Measurements from ENCODE around the gene TENM3.

Gene TENM3

DNA sequence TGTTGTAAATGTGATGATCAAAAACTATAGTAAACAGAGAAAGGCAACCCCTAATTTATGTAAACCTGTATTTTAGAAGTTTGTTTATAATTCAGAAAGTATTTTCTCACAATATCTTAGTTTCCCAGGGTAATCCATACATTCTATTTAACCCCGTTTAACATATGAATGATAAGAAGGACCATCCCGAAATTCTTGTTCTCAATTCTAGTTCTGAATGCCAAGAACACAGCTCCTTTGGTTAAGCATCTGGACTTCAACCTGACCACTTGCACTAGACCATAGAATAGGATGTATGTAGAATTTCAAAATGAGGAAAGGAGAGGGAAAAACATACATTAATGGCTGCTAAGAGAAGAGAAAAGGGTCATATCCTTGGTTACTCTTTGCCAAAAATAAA lies 227.0 kb downstream of the TENM3 start:
- 90 to 100% methylated on average over 2 of the region's 2 CpGs for WGBS, 2 experiments (ENCODE audit: insufficient coverage in 2 of 2)
- Histone ChIP-seq H3K9me3 (ENCODE audit: control insufficient read depth, low read length) (no peaks in the 10 kb centered on the region), H3K36me3 (ENCODE audit: control insufficient read depth, insufficient read depth, low read length) (peaks cover 3% of the 10 kb centered on the region), H3K4me3 (ENCODE audit: extremely low read depth, insufficient read depth, low read length, poor library complexity, severe bottlenecking) (no peak overlapping the region), H3K27ac (ENCODE audit: low read depth, low read length, severe bottlenecking) (no peak overlapping the region), H3K4me1 (ENCODE audit: control insufficient read depth, insufficient read depth, low read length, poor library complexity, severe bottlenecking) (no peaks in the 10 kb centered on the region)

DNA sequence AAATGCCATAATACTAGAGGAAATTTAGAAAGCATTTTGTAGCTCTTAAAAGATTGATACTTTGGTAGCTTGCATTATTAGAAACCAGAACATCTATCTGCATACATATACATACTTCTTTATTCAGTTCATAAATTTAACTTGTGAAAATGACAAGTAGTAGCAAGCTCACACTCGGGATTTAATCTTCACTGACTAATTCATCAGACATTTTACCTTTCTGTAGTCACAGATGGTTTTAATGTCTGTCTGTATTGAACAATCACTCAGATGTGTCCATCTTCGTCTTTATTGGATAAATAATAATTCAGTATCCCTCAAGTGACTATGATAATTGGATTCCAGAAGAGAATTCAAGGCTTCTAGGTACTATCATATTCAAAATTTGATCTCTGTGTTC lies 232.3 kb downstream of the TENM3 start:
- no peaks in the 10 kb centered on the region for H3K9me3 ChIP-seq (ENCODE audit: control insufficient read depth, low read length)
- no peak overlapping the region for H3K4me3 ChIP-seq (ENCODE audit: extremely low read depth, insufficient read depth, low read length, poor library complexity, severe bottlenecking)
- no peak overlapping the region for H3K27ac ChIP-seq (ENCODE audit: low read depth, low read length, severe bottlenecking)
- WGBS, 2 experiments (ENCODE audit: insufficient coverage in 2 of 2), result no CpG with 5 or more reads among the region's 2 CpGs
- no peaks in the 10 kb centered on the region for H3K4me1 ChIP-seq (ENCODE audit: control insufficient read depth, insufficient read depth, low read length, poor library complexity, severe bottlenecking)
- H3K36me3 ChIP-seq (ENCODE audit: control insufficient read depth, insufficient read depth, low read length), result peaks cover 6% of the 10 kb centered on the region

DNA sequence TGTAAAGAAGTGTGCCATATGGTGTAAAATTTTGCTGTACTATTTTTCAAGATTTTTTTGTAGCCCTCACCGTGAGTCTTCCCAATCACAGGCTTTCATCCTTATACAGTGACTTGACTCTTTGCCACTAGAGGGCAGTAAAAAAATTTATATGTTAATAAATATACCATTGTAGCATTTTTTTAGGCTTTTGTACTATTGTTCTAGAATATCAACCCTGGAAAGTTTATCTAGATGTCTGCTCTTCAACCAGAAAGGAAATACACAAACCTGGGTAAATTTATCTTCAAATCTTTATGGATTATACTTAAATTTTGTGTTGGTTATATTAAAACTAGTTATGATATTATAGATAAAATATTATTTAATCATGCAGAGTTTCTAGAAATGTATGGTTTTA lies 235.3 kb downstream of the TENM3 start:
- Histone ChIP-seq H3K4me1 (ENCODE audit: control insufficient read depth, insufficient read depth, low read length, poor library complexity, severe bottlenecking) (no peaks in the 10 kb centered on the region), H3K9me3 (ENCODE audit: control insufficient read depth, low read length) (no peaks in the 10 kb centered on the region), H3K36me3 (ENCODE audit: control insufficient read depth, insufficient read depth, low read length) (peaks cover 7% of the 10 kb centered on the region), H3K27ac (ENCODE audit: low read depth, low read length, severe bottlenecking) (no peak overlapping the region), H3K4me3 (ENCODE audit: extremely low read depth, insufficient read depth, low read length, poor library complexity, severe bottlenecking) (no peak overlapping the region)
- WGBS, 2 experiments (ENCODE audit: insufficient coverage in 2 of 2), result no CpG with 5 or more reads among the region's 1 CpG

GRCh38 chr4:182483685-182484084 lies 240.5 kb downstream of the TENM3 start:
- no peak overlapping the region for H3K27ac ChIP-seq (ENCODE audit: low read depth, low read length, severe bottlenecking)
- H3K36me3 ChIP-seq (ENCODE audit: control insufficient read depth, insufficient read depth, low read length), result peaks cover 20% of the 10 kb centered on the region
- H3K9me3 ChIP-seq (ENCODE audit: control insufficient read depth, low read length), result peaks cover 13% of the 10 kb centered on the region
- no peak overlapping the region for H3K4me3 ChIP-seq (ENCODE audit: extremely low read depth, insufficient read depth, low read length, poor library complexity, severe bottlenecking)
- H3K4me1 ChIP-seq (ENCODE audit: control insufficient read depth, insufficient read depth, low read length, poor library complexity, severe bottlenecking), result no peaks in the 10 kb centered on the region
- 70 to 93% methylated on average over 2 to 3 of the region's 6 CpGs for WGBS, 2 experiments (ENCODE audit: insufficient coverage in 2 of 2)

DNA sequence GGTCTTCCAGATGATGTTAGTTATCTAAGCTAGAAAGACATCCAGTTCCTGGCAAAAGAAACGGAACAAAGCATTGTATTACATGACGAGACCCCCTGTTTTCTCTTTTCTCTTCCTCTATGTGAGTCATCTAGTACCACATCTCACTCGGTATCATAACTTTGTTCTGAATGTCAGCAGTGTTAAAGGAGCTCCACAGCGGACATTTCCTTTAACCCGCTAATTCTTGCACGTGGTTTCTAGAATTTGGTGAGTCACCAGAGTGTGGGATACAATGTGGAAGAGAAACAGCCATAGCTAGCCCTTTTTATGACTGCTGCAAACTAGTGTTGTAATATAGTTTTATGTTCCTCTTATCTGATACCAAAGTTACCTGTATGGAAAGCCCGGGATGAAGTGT lies 243.7 kb downstream of the TENM3 start:
- peaks cover 20% of the 10 kb centered on the region for H3K36me3 ChIP-seq (ENCODE audit: control insufficient read depth, insufficient read depth, low read length)
- H3K27ac ChIP-seq (ENCODE audit: low read depth, low read length, severe bottlenecking), result no peak overlapping the region
- WGBS, 2 experiments (ENCODE audit: insufficient coverage in 2 of 2), result 88 to 98% methylated on average over 3 to 6 of the region's 7 CpGs
- H3K9me3 ChIP-seq (ENCODE audit: control insufficient read depth, low read length), result peaks cover 13% of the 10 kb centered on the region
- peaks cover 4% of the 10 kb centered on the region for H3K4me1 ChIP-seq (ENCODE audit: control insufficient read depth, insufficient read depth, low read length, poor library complexity, severe bottlenecking)
- no peak overlapping the region for H3K4me3 ChIP-seq (ENCODE audit: extremely low read depth, insufficient read depth, low read length, poor library complexity, severe bottlenecking)

DNA sequence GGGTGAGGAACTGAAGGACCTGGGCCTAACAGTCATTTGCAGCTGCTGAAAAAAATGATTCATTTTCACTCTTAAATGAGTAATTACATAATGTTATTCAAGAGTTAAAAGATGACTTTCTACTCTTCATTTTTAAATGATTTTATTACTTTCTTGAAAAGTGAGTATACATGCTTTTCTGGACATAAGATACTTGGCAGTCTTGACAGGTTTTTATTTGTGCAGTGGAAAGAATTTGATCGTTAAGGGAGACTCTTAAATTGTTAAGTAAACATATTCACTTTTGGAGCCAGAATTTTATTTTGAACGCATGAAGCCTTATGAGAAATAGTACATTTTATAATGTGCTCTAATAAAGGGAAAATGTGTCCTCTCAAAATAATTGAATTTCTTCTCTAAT lies 245.7 kb downstream of the TENM3 start:
- peaks cover 13% of the 10 kb centered on the region for H3K9me3 ChIP-seq (ENCODE audit: control insufficient read depth, low read length)
- no peak overlapping the region for H3K27ac ChIP-seq (ENCODE audit: low read depth, low read length, severe bottlenecking)
- no CpG with 5 or more reads among the region's 2 CpGs for WGBS, 2 experiments (ENCODE audit: insufficient coverage in 2 of 2)
- H3K4me1 ChIP-seq (ENCODE audit: control insufficient read depth, insufficient read depth, low read length, poor library complexity, severe bottlenecking), result peaks cover 7% of the 10 kb centered on the region
- peaks cover 11% of the 10 kb centered on the region for H3K36me3 ChIP-seq (ENCODE audit: control insufficient read depth, insufficient read depth, low read length)
- no peak overlapping the region for H3K4me3 ChIP-seq (ENCODE audit: extremely low read depth, insufficient read depth, low read length, poor library complexity, severe bottlenecking)

- H3K4me3 ChIP-seq (ENCODE audit: extremely low read depth, insufficient read depth, low read length, poor library complexity, severe bottlenecking), result no peak overlapping the region
- H3K36me3 ChIP-seq (ENCODE audit: control insufficient read depth, insufficient read depth, low read length), result peaks cover 10% of the 10 kb centered on the region
- H3K9me3 ChIP-seq (ENCODE audit: control insufficient read depth, low read length), result peaks cover 13% of the 10 kb centered on the region
- peaks cover 7% of the 10 kb centered on the region for H3K4me1 ChIP-seq (ENCODE audit: control insufficient read depth, insufficient read depth, low read length, poor library complexity, severe bottlenecking)
- H3K27ac ChIP-seq (ENCODE audit: low read depth, low read length, severe bottlenecking), result no peak overlapping the region
- 93 to 100% methylated on average over 2 of the region's 2 CpGs for WGBS, 2 experiments (ENCODE audit: insufficient coverage in 2 of 2)
These were observed 246.4 kb downstream of the TENM3 start for GRCh38 chr4:182489607-182490006.

DNA sequence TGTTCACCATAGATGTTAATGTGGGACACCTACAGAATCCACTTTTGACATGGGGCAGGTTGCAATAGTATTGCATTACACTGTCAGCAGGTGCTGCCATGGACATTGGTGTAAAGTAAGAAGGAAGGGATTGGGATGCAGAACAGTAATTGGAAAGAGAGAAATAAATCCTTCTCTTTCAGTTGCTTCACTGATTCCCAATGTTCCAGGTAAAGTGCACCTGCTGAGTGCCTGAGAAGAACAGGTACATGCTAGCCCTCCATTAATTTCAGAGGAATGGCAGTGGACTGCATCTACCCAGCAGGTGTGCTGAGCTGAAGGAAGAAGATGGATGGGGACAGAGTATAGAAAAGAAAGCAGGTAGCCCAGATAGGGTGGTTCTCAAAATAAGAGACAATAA lies 248.5 kb downstream of the TENM3 start:
- Histone ChIP-seq H3K36me3 (ENCODE audit: control insufficient read depth, insufficient read depth, low read length) (peaks cover 4% of the 10 kb centered on the region), H3K27ac (ENCODE audit: low read depth, low read length, severe bottlenecking) (no peak overlapping the region), H3K9me3 (ENCODE audit: control insufficient read depth, low read length) (peaks cover 4% of the 10 kb centered on the region), H3K4me3 (ENCODE audit: extremely low read depth, insufficient read depth, low read length, poor library complexity, severe bottlenecking) (no peak overlapping the region), H3K4me1 (ENCODE audit: control insufficient read depth, insufficient read depth, low read length, poor library complexity, severe bottlenecking) (peaks cover 11% of the 10 kb centered on the region)

DNA sequence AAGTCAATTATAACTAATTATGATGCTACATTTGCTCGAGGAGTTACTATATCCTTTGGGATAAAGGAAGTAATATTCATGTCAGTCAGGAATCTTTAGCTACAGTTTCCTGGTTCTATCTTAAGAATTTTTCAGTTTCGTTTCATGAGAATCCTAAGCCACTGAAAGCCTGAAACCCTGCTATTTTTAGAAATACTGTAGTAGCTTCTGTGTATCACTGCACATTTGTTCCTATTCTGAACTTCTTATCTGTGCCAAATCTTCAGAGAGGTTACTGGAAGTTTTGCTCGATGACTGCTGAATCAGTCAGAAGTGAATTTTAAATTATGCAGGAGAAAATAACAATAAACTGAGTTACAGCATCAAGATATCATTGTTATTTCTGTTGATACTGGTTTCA lies 249.2 kb downstream of the TENM3 start:
- no peak overlapping the region for H3K4me3 ChIP-seq (ENCODE audit: extremely low read depth, insufficient read depth, low read length, poor library complexity, severe bottlenecking)
- peaks cover 11% of the 10 kb centered on the region for H3K4me1 ChIP-seq (ENCODE audit: control insufficient read depth, insufficient read depth, low read length, poor library complexity, severe bottlenecking)
- no peak overlapping the region for H3K27ac ChIP-seq (ENCODE audit: low read depth, low read length, severe bottlenecking)
- H3K9me3 ChIP-seq (ENCODE audit: control insufficient read depth, low read length), result no peaks in the 10 kb centered on the region
- WGBS, 2 experiments (ENCODE audit: insufficient coverage in 2 of 2), result 86% methylated on average over 1 of the region's 3 CpGs; no CpG with 5 or more reads in 1 of the 2 experiments
- no peaks in the 10 kb centered on the region for H3K36me3 ChIP-seq (ENCODE audit: control insufficient read depth, insufficient read depth, low read length)

DNA sequence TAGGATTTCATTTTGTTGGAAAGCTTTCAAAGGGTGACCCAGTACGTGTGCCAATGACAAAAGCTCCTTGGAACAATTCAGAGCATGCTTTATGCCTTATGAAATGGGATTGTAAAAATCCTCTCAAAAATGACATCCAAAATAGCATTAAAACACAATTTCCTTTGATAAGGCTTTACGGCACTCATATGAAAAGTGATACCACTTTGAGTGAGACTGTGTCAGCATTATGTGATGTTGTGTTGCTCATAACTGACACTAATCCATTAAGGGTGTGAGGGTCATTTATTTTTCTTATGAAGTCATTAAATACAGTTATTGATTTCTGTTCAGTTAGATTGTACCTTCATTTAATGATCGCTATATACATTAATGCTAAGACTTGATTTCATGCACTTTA lies 250.2 kb downstream of the TENM3 start:
- Histone ChIP-seq H3K36me3 (ENCODE audit: control insufficient read depth, insufficient read depth, low read length) (no peaks in the 10 kb centered on the region), H3K4me1 (ENCODE audit: control insufficient read depth, insufficient read depth, low read length, poor library complexity, severe bottlenecking) (peaks cover 11% of the 10 kb centered on the region), H3K27ac (ENCODE audit: low read depth, low read length, severe bottlenecking) (no peak overlapping the region), H3K4me3 (ENCODE audit: extremely low read depth, insufficient read depth, low read length, poor library complexity, severe bottlenecking) (no peak overlapping the region), H3K9me3 (ENCODE audit: control insufficient read depth, low read length) (no peaks in the 10 kb centered on the region)
- no CpG with 5 or more reads among the region's 3 CpGs for WGBS, 2 experiments (ENCODE audit: insufficient coverage in 2 of 2)

- peaks cover 11% of the 10 kb centered on the region for H3K4me1 ChIP-seq (ENCODE audit: control insufficient read depth, insufficient read depth, low read length, poor library complexity, severe bottlenecking)
- no peaks in the 10 kb centered on the region for H3K9me3 ChIP-seq (ENCODE audit: control insufficient read depth, low read length)
- H3K27ac ChIP-seq (ENCODE audit: low read depth, low read length, severe bottlenecking), result no peak overlapping the region
- no peaks in the 10 kb centered on the region for H3K36me3 ChIP-seq (ENCODE audit: control insufficient read depth, insufficient read depth, low read length)
- no peak overlapping the region for H3K4me3 ChIP-seq (ENCODE audit: extremely low read depth, insufficient read depth, low read length, poor library complexity, severe bottlenecking)
- WGBS, 2 experiments (ENCODE audit: insufficient coverage in 2 of 2), result 88 to 100% methylated on average over 1 of the region's 2 CpGs
These were observed 250.9 kb downstream of the TENM3 start for GRCh38 chr4:182494103-182494502.

DNA sequence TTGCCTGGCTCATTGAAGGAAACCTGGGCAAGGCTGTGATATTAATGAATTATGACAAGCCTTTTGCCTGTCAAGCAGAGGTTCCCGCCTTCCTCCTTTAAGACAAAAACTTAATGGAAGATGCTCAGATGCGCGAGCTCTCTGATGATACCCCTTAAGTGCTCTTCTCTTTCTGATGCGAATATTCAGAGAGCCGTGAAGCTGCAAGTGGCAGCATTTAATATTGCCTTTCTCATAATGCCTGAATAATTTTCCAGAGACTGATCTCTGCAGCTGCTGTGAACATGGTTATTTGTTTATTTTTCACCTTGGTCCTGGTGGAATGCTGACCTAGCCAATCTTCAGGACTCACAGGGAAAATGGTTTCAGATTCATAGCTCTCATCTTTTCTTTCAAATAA lies 251.8 kb downstream of the TENM3 start:
- WGBS, 2 experiments (ENCODE audit: insufficient coverage in 2 of 2), result 88 to 91% methylated on average over 4 to 5 of the region's 5 CpGs
- H3K36me3 ChIP-seq (ENCODE audit: control insufficient read depth, insufficient read depth, low read length), result no peaks in the 10 kb centered on the region
- peaks cover 11% of the 10 kb centered on the region for H3K4me1 ChIP-seq (ENCODE audit: control insufficient read depth, insufficient read depth, low read length, poor library complexity, severe bottlenecking)
- H3K9me3 ChIP-seq (ENCODE audit: control insufficient read depth, low read length), result no peaks in the 10 kb centered on the region
- no peak overlapping the region for H3K4me3 ChIP-seq (ENCODE audit: extremely low read depth, insufficient read depth, low read length, poor library complexity, severe bottlenecking)
- H3K27ac ChIP-seq (ENCODE audit: low read depth, low read length, severe bottlenecking), result no peak overlapping the region

All from mesodermal cell (in vitro differentiated cells).